GM21825 (cell line): ENCODE data around the gene GID4.
"Not testable (repeated sequence)": the region's sequence is repeated elsewhere in the genome, so short reads cannot be mapped to it uniquely, and the experiment has no call there.

ENCODE experiments used
- ATAC-seq: cut with Tn5 transposase; IDR thresholded peaks from one replicate; pipeline ENCODE4 v1.9.1; 2021; ENCODE audit warnings: mild to moderate bottlenecking, moderate library complexity; ENCODE audit not compliant: unreplicated experiment

The GID4 gene

DNA sequence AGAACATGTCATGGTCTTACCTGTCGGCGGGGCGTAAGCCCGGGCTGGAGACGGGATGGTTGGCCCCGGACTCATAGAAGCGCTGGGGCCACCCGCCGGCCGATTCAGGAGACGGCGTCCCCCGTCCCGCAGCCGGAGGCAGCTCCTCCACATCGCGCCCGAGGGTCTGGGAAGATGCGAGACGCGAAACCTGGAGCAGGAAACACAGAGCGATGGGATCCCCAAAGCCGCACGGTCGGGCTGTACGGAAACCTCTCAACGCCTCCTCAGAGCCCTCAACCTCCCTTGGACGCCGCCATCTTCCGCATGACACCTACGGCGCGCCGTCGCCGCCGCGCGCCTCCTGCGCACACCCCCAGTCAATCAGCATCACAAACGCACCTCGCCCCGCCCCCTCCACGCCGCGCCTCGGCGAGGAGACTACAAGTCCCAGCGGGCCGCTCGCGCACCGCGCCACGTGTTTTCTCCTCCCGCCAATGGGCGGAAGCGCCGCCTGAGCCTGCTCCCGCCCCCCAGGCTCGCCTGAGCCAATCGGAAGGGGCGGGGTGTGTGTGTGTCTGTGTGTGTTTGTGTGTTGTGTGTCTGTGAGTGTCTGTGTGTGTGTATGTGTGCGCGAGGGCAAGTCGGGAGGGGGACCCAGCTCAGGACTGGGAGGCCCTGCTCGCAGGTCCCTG, at the start of gene GID4, which contains the start of gene ATPAF2:
Gene GID4 (plus strand): TSS at position 548 of the 674 bp plus-strand sequence. CDS start 57 bp downstream, at position 605.
Gene ATPAF2 (minus strand): TSS at position 308 of the 674 bp plus-strand sequence. CDS start 155 bp downstream, at position 153.
- peak; percentile 84 for ATAC-seq

DNA sequence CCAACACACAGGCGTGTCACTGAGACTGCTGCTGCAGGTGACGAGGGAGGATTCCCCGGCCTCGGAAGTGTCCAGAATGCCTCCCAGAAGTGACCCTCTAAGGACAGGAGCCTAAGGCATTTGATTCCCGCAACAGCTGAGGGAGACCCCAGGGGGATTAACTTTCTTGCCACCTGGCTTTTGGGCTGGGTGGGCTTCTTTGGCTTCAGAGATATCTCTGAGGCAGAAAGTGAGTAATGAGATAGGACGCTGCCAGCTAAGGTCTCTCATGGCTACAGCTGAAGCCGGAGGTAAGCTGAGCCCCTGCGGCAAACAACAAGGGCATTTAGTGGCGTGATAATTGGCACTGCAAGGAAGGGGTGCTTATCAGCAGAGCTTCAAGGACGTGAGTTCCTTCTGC, 49.6 kb upstream of the GID4 start:
- no peak for ATAC-seq

DNA sequence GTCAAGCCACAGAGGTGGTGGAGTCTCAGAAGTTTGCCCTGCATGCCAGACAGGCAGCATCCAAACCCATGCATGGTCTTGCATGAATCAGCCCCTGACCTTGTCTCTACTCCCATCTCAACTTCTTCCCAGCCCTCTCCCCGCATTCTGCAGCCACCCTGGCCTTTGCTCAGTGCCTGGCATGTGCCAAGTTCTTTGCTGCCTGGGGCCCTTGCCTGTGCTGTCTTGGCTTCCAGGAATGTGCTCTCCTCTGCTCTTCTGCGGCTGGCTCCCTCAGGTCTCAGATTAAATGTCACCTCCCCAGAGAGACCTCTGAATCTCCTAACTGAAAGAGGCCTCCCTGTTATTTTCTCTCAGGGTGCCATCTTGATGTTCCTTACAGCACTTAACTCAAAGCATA, 48.9 kb upstream of the GID4 start:
- ATAC-seq = no peak

DNA sequence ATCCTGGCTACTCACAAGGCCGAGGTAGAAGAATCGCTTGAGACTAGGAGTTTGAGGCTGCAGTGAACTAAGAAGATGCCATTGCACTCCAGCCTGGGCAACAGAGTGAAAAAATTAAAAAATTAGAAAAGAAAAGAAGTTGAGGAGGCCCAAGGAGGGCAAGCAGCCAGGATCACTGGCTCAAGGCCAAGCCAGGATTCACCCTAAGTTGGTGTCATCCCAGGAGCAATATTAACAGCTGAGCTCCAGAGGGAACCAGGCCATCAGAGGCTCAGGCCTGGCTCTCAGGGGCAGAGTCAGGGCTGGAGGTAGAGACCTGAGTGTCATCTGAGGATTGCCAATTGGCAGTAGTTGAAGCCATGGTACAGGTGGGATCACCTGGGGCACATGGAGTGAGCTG, 45.8 kb upstream of the GID4 start:
- ATAC-seq = no peak

DNA sequence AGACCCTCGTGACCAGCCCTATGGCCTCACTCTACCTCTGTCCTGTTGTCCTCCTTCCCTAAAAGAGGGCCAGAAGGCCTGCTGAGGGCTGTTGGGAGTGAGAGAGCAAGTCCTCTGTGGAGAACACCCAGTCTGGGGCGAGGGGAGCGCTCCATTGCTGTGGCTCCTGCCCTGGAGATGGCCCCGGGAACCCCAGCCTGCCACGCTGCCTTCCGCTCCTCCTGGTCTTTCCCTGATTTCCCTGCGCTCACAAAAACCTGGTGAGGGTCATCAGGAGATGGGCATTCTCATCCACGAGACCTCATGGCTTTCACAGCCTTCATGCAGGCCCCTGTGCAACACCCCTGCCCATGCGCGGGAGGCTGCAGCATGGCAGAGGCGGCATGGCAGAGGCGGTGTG, 45.4 kb upstream of the GID4 start:
- no peak for ATAC-seq

DNA sequence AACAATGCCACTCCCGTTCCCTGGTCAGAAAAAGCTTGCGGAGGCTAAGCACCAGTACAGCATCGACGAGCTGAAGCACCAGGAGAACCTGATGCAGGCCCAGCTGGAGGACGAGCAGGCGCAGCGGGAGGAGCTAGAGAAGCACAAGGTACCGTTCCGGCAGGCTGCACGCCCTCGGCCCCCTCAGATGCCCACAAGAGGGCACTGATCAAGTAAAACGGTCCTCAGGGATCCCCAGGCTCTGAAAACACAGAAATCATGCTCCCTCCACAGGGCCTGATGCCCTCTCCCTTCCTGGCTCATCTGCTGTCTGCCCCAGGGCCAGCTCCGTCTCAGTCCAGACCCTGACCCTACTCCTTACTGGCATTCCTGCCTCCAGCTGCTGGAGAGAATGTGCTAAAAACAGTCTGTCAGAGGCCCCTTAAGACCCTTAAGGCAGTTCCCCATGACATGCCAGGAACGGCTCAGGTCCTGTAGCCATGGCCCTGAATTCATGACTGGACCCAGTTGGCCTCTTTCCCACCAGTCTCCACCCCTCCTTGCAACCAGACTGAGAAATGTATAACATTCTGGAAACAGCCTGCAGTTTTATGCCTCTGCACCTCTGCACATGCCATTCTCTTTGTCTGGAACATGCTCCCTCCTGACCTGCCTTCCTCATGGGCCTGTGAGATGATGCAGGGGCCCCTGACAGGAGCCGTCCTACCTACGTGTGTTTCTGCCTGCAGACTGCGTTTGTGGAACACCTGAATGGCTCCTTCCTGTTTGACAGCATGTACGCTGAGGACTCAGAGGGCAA, 44.7 kb upstream of the GID4 start:
- no peak for ATAC-seq

DNA sequence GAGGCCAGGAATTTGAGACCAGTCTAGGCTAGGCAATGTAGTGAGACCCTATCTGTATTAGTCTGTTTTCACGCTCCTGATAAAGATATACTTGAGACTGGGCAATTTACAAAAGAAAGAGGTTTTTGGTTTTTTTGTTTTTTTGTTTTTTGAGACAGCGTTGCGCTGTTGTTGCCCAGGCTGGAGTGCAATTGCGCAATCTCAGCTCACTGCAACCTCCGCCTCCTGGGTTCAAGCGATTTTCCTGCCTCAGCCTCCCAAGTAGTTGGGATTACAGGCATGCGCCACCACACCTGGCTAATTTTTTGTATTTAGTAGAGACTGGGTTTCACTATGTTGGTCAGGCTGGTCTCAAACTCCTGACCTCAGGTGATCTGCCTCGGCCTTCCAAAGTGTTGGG, 43.3 kb upstream of the GID4 start:
- ATAC-seq = not testable (repeated sequence)

DNA sequence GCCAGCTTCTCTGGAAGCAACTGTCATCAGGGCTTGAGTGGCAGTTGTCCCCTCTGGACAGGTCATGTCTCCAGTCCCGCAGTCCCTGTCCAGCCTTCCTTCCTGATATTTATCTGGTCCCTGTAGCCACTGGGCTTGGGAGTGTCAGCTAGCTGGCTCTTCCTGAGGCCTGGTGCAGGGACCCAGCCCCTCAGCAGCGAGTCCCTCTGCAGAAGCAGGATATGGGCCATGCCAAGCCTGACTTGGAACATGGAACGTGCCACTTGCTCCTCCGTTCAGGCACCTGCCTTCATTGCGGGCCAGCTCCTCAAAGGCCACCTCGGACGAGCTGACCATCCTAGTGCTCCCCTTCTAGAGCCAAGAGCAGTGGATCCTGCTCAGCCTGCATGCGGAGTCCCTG, 40.3 kb upstream of the GID4 start:
- ATAC-seq = no peak

DNA sequence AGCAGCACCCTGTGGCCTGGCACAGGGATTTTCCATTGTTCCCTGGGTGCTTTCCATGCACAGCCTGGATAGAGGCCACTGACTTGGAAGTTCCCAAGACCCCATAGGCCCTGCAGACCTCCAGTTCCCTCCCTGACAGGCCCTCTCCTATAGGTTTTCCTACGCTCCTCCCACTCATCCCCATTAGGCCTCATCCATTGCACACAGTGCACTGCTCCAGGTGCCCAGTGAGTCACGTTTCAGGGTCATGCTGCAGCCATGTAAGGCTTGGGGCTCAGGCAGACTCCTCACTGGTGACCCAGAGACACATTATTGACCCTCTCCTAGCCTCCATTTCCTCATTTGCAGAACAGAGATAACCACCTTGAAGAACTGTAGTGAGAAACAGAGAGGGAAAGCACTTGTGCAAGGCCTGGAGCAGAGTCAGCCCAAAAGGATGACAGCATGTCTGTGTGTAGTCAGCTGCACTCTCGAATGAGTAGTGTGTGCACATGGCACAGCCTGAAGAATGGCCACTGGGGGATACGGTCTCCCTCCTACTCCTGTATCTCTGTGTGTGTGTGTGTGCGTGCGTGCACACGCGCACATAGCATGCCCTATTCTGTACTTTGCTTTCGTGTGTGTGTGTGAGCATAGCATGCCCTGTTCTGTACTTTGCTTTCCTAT, 39.7 kb upstream of the GID4 start:
- ATAC-seq = no peak

DNA sequence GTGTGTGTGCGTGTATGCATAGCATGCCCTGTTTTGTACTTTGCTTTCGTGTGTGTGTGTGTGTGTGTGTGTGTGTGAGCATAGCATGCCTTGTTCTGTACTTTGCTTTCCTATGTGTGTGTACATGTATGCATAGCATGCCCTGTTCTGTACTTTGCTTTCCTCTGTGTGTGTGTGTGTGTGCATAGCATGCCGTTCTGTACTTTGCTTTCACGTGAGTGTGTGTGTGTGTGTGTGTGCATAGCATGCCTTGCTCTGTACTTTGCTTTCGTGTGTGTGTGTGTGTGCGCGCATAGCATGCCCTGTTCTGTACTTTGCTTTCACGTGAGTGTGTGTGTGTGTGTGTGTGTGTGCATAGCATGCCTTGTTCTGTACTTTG, 39.2 kb upstream of the GID4 start:
- no peak for ATAC-seq

DNA sequence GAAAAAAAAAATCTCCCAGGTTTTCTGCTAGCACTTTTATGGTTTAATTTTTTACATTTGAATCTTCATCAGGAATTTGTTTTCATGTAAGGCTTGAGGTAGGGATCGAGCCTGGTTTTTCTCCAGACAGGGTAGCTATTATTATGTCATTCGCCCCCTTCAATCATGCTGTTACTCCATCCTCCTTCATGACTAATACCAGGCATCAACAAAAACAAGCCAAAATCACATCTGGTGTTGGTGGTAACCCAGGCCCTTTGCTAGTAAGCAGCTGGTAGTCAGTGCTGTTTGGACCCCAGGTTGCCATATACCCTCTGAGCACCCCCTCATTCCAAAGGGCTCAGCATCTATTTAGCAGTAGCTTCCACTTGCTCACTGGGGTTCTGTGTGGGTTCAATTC, 37.0 kb upstream of the GID4 start:
- no peak for ATAC-seq

DNA sequence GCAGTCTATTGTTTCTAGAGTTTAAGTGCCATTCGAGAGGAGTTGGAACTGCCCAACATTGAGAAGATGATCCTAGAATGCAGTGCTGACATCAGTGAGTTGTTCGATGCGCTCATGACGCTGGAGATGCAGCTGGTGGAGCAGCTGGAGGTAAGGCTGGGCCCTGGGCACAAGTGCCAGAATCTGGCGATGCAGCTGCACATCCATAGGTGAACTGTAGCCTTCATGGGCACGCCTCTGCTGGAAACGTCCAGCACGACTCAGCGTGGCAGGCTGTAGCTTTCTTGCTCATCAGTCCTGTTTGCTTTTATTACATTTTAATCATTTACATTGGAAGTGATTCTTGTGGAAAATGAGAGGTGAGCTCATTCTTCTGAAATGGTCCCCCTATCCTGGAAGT, 34.9 kb upstream of the GID4 start:
- ATAC-seq = no peak

DNA sequence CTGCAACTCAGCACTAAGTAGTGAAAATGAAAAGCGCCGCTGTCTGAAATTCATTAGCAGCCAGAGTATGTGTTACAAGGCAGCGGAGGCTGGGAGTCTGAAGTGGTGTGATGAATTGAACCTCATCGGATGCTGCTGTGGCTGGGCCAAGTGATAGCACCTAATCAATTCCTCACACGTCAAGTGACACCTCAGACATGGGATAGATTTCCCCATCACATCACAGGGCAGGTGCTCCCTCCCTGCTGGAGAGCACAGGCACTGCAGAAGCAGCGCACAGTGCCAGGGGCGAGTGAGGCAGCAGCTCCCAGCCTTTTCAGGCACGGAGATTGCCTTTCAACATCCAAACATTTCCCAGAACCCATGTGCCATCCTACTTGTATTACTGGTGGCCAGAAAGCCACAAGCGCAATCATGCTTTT, 34.3 kb upstream of the GID4 start:
- no peak for ATAC-seq

DNA sequence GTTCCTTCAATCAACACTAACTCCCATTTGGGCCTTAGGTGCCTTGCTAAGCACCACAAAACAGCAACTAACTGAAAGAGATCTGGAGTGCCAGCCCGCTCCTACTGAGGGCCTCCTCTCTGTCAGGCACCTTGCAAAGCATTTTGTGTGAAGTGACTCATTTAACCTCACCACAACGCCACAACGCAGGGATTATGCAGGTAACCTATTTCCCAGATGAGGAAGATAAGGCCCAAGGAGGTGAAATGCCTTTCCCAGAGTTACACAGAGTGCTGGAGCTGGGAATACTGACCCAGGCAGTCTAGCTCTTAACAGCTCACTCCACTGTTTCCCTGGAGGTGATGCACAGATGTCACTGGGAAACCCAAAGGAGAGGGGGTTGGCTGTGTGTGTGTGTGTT, 33.7 kb upstream of the GID4 start:
- ATAC-seq = no peak

DNA sequence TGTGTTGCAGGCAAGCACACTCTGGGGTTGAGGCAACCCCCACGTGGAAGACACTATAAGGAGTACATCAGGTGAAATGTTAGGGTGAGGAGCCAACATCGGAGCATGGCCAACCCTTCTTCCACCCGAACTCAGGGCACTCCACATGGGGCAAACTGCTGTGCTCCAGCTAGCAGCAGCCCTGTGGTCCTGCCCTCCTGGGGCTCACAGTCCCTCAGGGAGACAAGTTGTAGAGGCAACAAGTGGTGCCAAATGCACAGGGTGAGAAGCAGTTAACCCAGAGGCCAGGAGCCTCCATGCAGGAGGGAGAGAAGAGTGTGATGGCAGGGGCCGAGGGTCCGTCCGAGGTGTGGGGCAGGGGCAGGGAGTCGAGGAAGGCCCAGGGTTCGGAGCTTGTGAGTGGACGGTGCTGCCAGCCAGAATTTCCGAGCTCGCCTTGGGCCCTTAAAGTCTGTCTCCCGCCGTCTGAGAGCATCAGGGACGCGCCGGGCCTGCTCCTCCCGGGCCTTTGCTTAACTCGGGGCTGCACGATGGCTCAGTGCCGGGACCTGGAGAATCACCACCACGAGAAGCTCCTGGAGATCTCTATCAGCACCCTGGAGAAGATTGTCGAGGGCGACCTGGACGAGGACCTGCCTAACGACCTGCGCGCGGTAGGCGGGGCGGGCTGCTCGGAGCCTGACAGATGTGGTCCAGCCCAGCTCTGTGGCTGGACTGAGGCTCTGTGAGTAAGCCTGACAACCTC, 32.5 kb upstream of the GID4 start:
- no peak for ATAC-seq

DNA sequence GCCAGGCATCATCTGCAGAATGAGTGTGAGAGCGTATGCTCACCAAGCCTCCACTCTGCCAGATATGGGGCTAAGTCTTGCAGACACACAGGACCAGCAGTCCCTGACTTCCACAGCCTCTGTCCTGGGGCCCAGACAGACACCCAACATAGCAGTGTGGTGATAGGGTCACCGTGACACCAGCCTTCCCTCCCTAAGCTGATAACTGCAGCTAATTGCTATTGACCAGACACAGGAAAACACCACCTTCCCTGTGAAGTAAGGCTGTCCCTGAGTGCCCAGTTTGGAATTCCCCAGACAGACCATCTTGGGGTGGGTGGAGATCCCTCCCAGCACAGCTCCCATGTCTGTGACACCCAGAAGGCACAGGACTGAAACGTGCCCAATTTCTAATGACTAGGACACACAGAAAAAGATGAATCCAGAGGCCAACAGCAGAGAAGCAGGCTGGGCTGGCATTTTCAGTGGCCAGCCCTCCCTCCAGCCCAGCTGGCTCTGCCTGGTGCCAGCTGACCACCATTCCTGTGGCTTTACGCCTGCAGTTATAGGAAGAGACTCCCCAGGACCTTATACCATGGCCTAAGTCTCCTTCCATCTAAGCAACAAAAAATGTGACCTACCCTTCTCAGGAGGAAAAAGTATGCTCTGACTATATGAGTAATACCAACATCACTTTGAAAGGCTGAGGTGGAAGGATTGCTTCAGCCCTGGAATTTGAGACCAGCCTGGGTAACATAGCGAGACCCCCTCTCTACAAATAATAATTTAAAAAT, 30.5 kb upstream of the GID4 start:
- no peak for ATAC-seq

DNA sequence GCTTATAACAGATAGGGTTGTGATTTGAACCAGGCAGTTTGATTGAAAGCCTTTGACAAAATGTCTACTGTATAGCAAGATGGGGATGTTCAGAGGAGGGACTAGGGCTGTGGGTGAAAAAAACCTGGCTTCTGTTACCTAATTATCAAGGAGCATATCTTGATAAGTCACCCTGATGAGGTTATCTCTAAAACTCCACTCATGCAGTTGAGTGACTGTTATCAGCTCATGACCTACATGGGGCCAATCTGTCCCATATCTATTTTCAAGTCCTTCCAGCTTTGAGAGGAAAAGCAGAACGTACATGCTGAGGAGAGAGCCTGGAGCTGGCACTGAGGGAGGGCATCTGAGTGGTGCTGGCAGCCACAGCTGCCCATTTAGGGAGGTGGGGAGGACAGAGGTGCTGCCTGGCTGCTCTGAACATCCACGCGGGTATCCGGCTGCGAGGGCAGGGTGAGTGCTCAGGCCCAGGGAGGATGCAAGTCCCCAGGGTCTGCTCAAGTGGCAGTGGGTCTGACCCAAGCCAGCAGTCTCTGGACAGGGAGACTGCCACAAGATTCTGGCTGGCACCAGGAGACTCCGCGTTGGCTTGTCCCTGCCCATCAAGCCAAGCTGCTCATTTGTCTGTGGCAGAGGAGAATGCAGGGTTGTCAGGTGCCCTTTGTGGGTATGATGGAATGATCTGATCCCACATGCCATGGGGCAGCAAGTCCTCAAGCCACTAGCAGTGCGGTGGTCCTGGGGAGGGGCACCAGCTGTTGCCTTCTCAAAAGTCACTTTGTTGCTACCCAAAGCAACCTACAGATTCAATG, 29.4 kb upstream of the GID4 start:
- no peak for ATAC-seq

DNA sequence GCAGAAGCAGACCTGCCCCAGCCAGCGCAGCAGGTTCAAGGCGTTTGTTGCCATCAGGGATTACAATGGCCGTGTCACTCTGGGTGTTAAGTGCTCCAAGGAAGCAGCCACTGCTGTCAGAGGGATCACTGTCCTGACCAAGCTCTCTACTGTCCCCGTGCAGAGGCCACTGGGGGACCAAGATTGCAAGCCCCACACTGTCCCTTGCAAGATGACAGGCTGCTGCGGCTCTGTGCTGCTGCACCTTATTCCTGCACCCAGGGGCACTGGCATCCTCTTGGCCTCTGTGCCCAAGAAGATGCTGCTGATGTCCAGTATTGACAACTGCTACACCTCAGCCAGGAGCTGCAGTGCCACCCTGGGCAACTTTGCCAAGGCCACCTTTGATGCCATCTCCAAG, 27.9 kb upstream of the GID4 start:
- no peak for ATAC-seq

DNA sequence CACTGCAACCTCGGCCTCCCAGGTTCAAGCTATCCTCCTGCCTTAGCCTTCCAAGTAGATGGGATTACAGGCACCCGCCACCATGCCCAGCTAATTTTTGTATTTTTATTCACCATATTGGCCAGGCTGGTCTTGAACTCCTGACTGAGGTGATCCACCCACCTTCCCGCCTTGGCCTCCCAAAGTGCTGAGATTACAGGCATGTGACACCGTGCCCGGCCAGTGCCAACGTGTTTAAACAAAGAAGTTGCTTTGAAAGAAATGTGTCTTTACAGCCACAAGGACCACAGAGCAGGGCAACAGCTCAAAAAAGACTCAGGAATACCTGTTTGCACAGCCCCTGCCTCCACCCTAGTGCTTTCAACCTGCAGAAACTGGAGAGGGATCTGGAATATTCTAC, 25.2 kb upstream of the GID4 start:
- no peak for ATAC-seq

DNA sequence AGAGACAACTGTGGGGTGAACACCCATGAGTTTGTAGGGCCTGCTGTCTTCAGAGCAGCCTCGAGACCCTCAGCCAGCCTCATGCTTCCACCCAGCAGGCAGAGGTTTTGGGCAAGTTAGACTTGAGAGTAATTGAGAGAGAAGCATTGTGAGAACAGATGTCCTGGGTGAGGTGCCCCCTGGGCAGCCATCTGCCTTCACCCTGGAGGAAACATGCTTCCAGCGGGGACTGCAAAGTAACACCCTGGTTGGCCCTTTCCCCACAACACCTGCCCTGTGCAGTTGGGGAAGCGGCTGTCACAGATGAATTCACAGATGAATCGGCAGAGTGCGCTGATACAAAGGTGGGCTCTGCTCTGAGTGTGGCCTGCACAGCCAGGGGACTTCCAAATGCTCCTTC, 23.6 kb upstream of the GID4 start:
- ATAC-seq = no peak
